Left ventricle myocardium inferior (tissue), 1 donor: ENCODE measurements around the gene GSK3B. TPM values are rescaled to one million over a fixed set of nuclear protein-coding genes. Genes with fewer than 3 reads are reported as not detected.
"Not testable (repeated sequence)": the region's sequence is repeated elsewhere in the genome, so short reads cannot be mapped to it uniquely, and the experiment has no call there.

Experiments used
- DNase-seq: peaks from one replicate; pipeline ENCODE4 v3.0.0-alpha.2; 2020
- H3K27ac ChIP-seq: fragments of 200-600 bp; replicated peaks from 2 replicates; pipeline ENCODE4 v1.8.0; 2021
- H3K27me3 ChIP-seq: fragments of 200-600 bp; 2 replicates; pipeline ENCODE4 v1.8.0; 2021; ENCODE audit warnings: low read depth
- H3K36me3 ChIP-seq: fragments of 200-600 bp; 2 replicates; pipeline ENCODE4 v1.8.0; 2021
- H3K4me1 ChIP-seq: fragments of 200-600 bp; 2 replicates; pipeline ENCODE4 v1.8.0; 2021
- H3K4me3 ChIP-seq: fragments of 200-600 bp; 2 replicates; pipeline ENCODE4 v1.8.0; 2021; ENCODE audit warnings: mild to moderate bottlenecking, moderate library complexity
- H3K9me3 ChIP-seq: fragments of 200-600 bp; replicated peaks from 2 replicates; pipeline ENCODE4 v1.8.0; 2021
- CTCF ChIP-seq: fragments of 200-600 bp; IDR thresholded peaks from 2 replicates; pipeline ENCODE4 v1.8.0; 2021; ENCODE audit warnings: antibody characterized with exemption, mild to moderate bottlenecking, borderline replicate concordance
- intact Hi-C: fragments of 100-400 bp; cut with micrococcal nuclease; formaldehyde crosslinking; loops from one replicate; pipeline ENCODE4 v1.11.0; 2022
- total RNA-seq: library from RNA; stranded (reverse); fragmentation: NEBNext Ultra II Directional; extraction: Animal tissue kit (Norgen Biotek cat#: 25700); gene quantifications from one replicate; pipeline ENCODE4 v1.2.1, GENCODE V29; 2021
- donor health status: DM: no; HTN: yes; CAD: no; lungs with severe emphysema.

Gene GSK3B
- total RNA-seq, 1 donor from 2014 or later = 42.5 TPM

- Histone ChIP-seq H3K4me3 (no peak overlapping the region), H3K27ac (no peak overlapping the region), H3K27me3 (no peaks in the 10 kb centered on the region), H3K9me3 (peaks cover 9% of the 10 kb centered on the region), H3K36me3 (peaks cover 14% of the 10 kb centered on the region), H3K4me1 (peaks cover 12% of the 10 kb centered on the region)
- intact Hi-C loops = loop anchor here (5.0 kb wide), 2 partner anchors 199 to 289 kb away; partner anchors contain the start of gene GSK3B
- DNase-seq = no peak
- TF ChIP-seq CTCF = no peak
These were observed 200.5 kb downstream of the GSK3B start for GRCh38 chr3:119893769-119894168.

- Histone ChIP-seq H3K27me3 (no peaks in the 10 kb centered on the region), H3K4me3 (no peak overlapping the region), H3K9me3 (peaks cover 22% of the 10 kb centered on the region), H3K4me1 (peaks cover 12% of the 10 kb centered on the region), H3K27ac (no peak overlapping the region), H3K36me3 (peaks cover 26% of the 10 kb centered on the region)
- TF ChIP-seq CTCF = peak; percentile 76
- intact Hi-C loops = loop anchor here (5.0 kb wide), 2 partner anchors 200 to 290 kb away; partner anchors contain the start of gene GSK3B
- DNase-seq = no peak
These were observed 202.1 kb downstream of the GSK3B start for GRCh38 chr3:119891944-119892721.

DNA sequence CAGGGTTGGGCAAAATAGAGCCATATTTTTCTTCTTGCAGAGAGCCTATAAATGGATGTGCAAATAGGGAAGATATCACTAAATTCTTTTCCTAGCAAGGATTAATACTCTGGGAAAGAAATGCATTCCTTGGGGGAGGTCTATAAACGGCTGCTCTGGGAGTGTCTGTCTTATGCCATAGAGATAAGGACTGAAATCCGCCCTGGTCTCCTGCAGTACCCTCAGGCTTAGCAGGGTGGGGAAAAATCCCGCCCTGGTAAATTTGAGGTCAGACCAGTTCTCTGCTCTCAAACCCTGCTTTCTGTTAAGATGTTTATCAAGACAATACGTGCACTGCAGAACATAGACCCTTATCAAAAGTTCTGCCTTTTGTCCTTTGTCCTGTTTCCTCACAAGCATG lies 205.6 kb downstream of the GSK3B start:
- H3K27ac ChIP-seq, DNase-seq, H3K4me3 ChIP-seq, intact Hi-C loops, H3K27me3 ChIP-seq: not testable (repeated sequence)
- H3K36me3 ChIP-seq = peaks cover 26% of the 10 kb centered on the region
- H3K9me3 ChIP-seq = peaks cover 22% of the 10 kb centered on the region
- peaks cover 12% of the 10 kb centered on the region for H3K4me1 ChIP-seq

- no peak overlapping the region for H3K27ac ChIP-seq
- peaks cover 26% of the 10 kb centered on the region for H3K36me3 ChIP-seq
- H3K4me1 ChIP-seq = no peaks in the 10 kb centered on the region
- H3K27me3 ChIP-seq = no peaks in the 10 kb centered on the region
- intact Hi-C loops = no loop called here
- no peak overlapping the region for H3K4me3 ChIP-seq
- H3K9me3 ChIP-seq = peaks cover 22% of the 10 kb centered on the region
- DNase-seq = no peak
- TF ChIP-seq CTCF = no peak
These were observed 208.3 kb downstream of the GSK3B start for GRCh38 chr3:119885746-119886530.

DNA sequence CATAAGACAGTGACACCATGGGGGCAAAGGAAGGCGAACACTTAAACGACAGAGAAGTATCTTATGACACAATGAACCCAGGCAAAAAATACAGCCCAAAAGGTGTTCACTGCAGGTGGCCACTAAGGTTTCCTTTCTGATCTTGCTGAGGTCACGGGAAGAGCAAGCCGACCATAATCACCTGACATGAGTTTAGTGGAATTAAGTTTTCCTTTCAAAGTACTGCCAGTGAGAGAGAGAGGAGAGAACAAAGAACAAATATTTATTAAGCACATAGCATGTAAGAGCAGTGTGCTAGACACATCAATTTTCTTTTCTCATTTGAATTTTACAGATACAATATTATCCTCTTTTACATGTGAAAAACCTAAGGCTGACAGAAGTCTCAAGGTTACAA lies 210.1 kb downstream of the GSK3B start:
- Histone ChIP-seq H3K4me1 (peaks cover 4% of the 10 kb centered on the region), H3K27ac (no peak overlapping the region), H3K27me3 (no peaks in the 10 kb centered on the region), H3K9me3 (peaks cover 17% of the 10 kb centered on the region), H3K36me3 (peaks cover 21% of the 10 kb centered on the region), H3K4me3 (no peak overlapping the region)
- intact Hi-C loops = no loop called here
- no peak for TF ChIP-seq CTCF
- DNase-seq = no peak
